ENCODE measurements around the gene CLDN6. TPM values are rescaled to one million over a fixed set of nuclear protein-coding genes. Genes with fewer than 3 reads are reported as not detected.
A peak's percentile ranks its signal among the peaks of the same experiment; 100 is the strongest.

CLDN6 gene
- total and polyA plus RNA-seq, 7 experiments from 2014 or later = not detected

DNA sequence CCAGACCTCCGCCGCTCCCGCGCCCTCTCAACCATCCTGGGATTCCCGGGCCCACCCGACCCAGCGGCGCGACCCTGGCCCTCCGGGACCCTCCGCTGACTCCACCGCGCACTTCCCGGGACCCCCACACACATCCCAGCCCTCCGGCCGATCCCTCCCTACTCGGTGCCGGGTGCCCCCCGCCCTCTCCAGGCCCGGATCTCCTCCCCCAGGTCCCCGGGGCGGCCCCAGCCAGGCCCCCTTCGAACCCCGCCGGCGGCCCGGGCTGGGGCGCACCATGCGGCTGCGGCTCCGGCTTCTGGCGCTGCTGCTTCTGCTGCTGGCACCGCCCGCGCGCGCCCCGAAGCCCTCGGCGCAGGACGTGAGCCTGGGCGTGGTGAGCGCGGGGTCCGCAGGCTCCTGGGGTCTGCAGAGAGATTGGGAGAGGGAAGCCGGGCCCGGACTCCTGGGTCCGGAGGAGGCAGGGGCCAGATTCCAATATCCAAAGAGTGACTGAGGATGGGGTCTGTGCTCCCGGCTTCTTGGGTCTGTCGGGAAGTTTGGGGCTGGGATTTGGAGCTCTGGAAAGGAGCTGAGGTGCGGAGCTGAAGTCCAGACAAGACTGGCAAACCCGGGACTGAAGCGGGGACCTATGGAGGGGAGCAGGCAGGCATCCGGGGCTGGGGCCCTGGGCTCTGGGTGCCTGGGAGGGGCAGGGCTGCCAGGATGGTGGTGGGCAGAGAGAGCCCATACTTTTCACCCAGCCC lies 28.8 kb upstream of the CLDN6 start:
- Mint-ChIP-seq H3K4me1 (peaks cover 16 to 45% (median 34%) of the 10 kb centered on the region in 7 donors), H3K27me3 (peaks cover 6 to 29% (median 26%) of the 10 kb centered on the region in 5 donors), H3K9me3 (peaks cover 0 to 2% (median 0%) of the 10 kb centered on the region in 11 donors), H3K4me3 (peak overlapping the region in 5 of 10 donors; percentile 12 to 85 (median 48)), H3K36me3 (peaks cover 0 to 27% (median 0%) of the 10 kb centered on the region in 5 donors), H3K27ac (peak overlapping the region in 1 of 9 donors; percentile 86)
- ChIA-PET CTCF (interaction anchor here (1.6 to 3.3 kb wide), 3 partner anchors 12 to 83 kb away, joined by 7 to 18 read pairs (median 9); no protein-coding TSS in a partner anchor), POLR2A (interaction anchor here (0.8 to 2.0 kb wide), 7 partner anchors 10 to 113 kb away, joined by 3 to 7 read pairs (median 3); partner anchors contain the start of genes BICDL2 and ZNF213)
- DNase-seq = no peak
- Histone ChIP-seq H3K27ac (ENCODE audit: low read depth, low read length) (no peak overlapping the region), H3K4me3 (ENCODE audit: low read length) (no peak overlapping the region), H3K27me3 (ENCODE audit: control insufficient read depth in 2 of 2, insufficient read depth in 2 of 2, low read length in 2 of 2) (peaks cover 0 to 30% of the 10 kb centered on the region in 2 donors), H3K9me3 (ENCODE audit: control insufficient read depth in 2 of 3, low read length in 3 of 3) (no peaks in the 10 kb centered on the region), H3K36me3 (ENCODE audit: control insufficient read depth in 2 of 3, insufficient read depth in 3 of 3, low read length in 3 of 3) (no peaks in the 10 kb centered on the region), H3K4me1 (ENCODE audit: control insufficient read depth in 2 of 2, insufficient read depth in 2 of 2, low read length in 2 of 2) (peaks cover 8 to 29% of the 10 kb centered on the region in 2 donors)
- intact Hi-C loops (cut with micrococcal nuclease) = no loop called here
- peak; percentile 32 for ATAC-seq

DNA sequence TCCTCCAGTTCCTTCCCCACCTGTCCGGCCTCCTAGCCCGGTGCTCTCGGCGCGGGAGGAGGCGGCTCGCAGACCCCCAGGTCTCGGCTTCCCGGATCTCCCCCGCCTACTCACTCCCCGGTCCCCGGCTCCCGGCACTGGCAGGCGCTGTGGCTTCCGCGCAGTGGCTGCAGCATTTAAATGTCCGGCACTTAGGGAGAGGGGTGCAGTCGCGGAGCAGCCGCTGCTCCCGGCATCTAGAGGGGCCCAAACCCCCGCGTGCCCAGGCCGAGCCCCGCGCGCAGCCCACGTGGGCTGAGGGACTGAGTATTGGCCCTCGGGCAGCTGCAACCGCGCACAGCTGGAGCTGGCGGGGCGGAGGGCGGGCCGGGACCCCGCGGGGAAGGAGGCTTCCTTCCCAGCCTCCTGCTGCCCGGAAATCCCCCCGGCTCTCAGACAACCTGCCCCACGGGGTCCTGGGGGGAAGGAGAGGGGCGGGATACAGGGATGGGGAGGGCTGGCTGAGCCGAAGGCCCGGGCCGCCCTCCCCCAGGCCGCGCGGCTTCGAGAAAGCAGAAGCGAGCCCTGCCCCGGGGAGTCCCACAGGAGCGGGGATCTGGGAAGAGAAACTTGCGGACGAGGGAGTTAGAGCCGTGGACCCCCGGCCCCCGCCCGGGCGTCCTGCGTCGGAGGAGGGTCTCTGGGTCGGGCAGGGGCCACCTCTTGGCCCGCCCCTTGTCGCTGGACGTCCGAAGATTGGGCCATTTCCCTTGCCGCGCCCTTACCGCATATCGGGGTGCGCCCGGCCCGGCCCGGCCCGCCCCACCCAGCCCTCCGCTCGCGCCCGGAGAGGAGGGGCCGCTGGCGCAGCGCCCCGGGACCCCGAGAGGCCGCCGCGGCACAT lies 28.0 kb upstream of the CLDN6 start, which contains the start of gene MMP25:
MMP25 (plus strand) TSS at position 804 of the 883 bp plus-strand sequence. CDS start 357 bp downstream, outside the sequence.
- Histone ChIP-seq H3K36me3 (ENCODE audit: control insufficient read depth in 2 of 3, insufficient read depth in 3 of 3, low read length in 3 of 3) (no peaks in the 10 kb centered on the region), H3K4me3 (ENCODE audit: low read length) (peak within 1 kb of the TSS; percentile 48), H3K4me1 (ENCODE audit: control insufficient read depth in 2 of 2, insufficient read depth in 2 of 2, low read length in 2 of 2) (peaks cover 8 to 29% of the 10 kb centered on the region in 2 donors), H3K9me3 (ENCODE audit: control insufficient read depth in 2 of 3, low read length in 3 of 3) (no peaks in the 10 kb centered on the region), H3K27me3 (ENCODE audit: control insufficient read depth in 2 of 2, insufficient read depth in 2 of 2, low read length in 2 of 2) (peaks cover 0 to 35% of the 10 kb centered on the region in 2 donors), H3K27ac (ENCODE audit: low read depth, low read length) (no peak within 1 kb of the TSS)
- Mint-ChIP-seq H3K4me1 (peaks cover 16 to 37% (median 29%) of the 10 kb centered on the region in 7 donors), H3K36me3 (peaks cover 0 to 22% (median 0%) of the 10 kb centered on the region in 5 donors), H3K9me3 (peaks cover 0 to 2% (median 0%) of the 10 kb centered on the region in 11 donors), H3K27ac (peak within 1 kb of the TSS in 2 of 9 donors; percentile 76 to 86), H3K27me3 (peaks cover 6 to 35% (median 28%) of the 10 kb centered on the region in 5 donors), H3K4me3 (peak within 1 kb of the TSS; percentile 75 to 90 (median 78))
- intact Hi-C loops (cut with micrococcal nuclease) = loop anchor here (1.0 to 2.0 kb wide), 2 partner anchors 15 kb away; no protein-coding TSS in a partner anchor
- ATAC-seq (peak; percentile 68), DNase-seq (peak in 1 of 9 donors; percentile 58)
- CTCF ChIA-PET = interaction anchor here (1.7 kb wide), 1 partner anchor 14 kb away, joined by 5 read pairs; no protein-coding TSS in a partner anchor
- POLR2A ChIA-PET = interaction anchor here (1.0 to 2.3 kb wide), 2 partner anchors 11 to 14 kb away, joined by 4 to 8 read pairs; no protein-coding TSS in a partner anchor

DNA sequence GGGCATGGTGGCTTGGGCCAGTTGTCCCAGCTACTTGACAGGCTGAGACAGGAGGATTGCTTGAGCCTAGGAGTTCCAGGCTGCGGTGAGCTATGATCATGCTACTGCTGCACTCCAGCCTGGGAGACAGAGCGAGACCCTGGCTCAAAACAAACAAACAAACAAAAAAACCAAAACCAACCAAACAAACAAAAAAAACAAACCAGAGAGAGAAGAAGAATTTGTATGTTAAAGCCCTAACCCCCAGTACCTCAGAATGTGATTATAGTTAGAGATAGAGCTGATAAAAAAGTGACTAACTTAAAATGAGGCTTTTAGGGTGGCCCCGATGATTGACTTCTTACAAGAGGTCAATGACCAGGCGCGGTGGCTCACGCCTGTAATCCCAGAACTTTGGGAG lies 26.7 kb upstream of the CLDN6 start:
- Histone ChIP-seq H3K27ac (ENCODE audit: low read depth, low read length) (no peak overlapping the region), H3K9me3 (ENCODE audit: control insufficient read depth in 2 of 3, low read length in 3 of 3) (no peaks in the 10 kb centered on the region), H3K36me3 (ENCODE audit: control insufficient read depth in 2 of 3, insufficient read depth in 3 of 3, low read length in 3 of 3) (no peaks in the 10 kb centered on the region), H3K4me3 (ENCODE audit: low read length) (no peak overlapping the region), H3K27me3 (ENCODE audit: control insufficient read depth in 2 of 2, insufficient read depth in 2 of 2, low read length in 2 of 2) (peaks cover 0 to 36% of the 10 kb centered on the region in 2 donors), H3K4me1 (ENCODE audit: control insufficient read depth in 2 of 2, insufficient read depth in 2 of 2, low read length in 2 of 2) (peaks cover 8 to 29% of the 10 kb centered on the region in 2 donors)
- intact Hi-C loops (cut with micrococcal nuclease) = loop anchor here (1.0 to 2.0 kb wide), 2 partner anchors 13 to 14 kb away; no protein-coding TSS in a partner anchor
- Mint-ChIP-seq H3K4me3 (peak overlapping the region; percentile 75 to 90 (median 78)), H3K36me3 (peaks cover 0 to 14% (median 0%) of the 10 kb centered on the region in 5 donors), H3K4me1 (peaks cover 16 to 28% (median 22%) of the 10 kb centered on the region in 7 donors), H3K9me3 (peaks cover 0 to 2% (median 0%) of the 10 kb centered on the region in 11 donors), H3K27me3 (peaks cover 13 to 44% (median 37%) of the 10 kb centered on the region in 5 donors), H3K27ac (peak overlapping the region in 1 of 9 donors; percentile 75)
- DNase-seq (no peak), ATAC-seq (no peak)
- POLR2A ChIA-PET = interaction anchor here (0.7 to 2.3 kb wide), 3 partner anchors 13 to 185 kb away, joined by 3 to 8 read pairs (median 3); no protein-coding TSS in a partner anchor
- CTCF ChIA-PET = interaction anchor here (1.1 to 1.7 kb wide), 3 partner anchors 13 to 84 kb away, joined by 3 to 5 read pairs (median 3); no protein-coding TSS in a partner anchor

DNA sequence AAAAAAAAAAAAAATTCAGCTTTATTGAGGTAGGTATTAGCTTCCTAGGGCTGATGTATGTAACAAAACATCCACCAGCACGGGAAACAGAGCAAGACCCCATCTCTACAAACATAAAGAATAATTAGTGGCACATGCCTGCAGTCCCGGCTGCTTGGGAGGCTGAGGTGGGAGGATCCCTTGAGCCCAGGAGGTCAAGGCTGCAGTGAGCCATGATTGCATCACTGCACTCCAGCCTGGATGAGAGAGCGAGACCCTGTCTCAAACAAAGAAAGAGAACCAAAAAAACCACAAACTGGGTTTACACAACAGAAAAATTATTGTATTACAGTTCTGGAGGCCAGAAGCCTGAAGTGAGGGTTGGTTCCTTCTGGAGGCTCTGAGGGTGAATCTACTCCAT lies 24.4 kb upstream of the CLDN6 start:
- no peaks in the 10 kb centered on the region for H3K36me3 ChIP-seq (ENCODE audit: control insufficient read depth in 2 of 3, insufficient read depth in 3 of 3, low read length in 3 of 3)
- peaks cover 0 to 2% (median 0%) of the 10 kb centered on the region in 11 donors for H3K9me3 Mint-ChIP-seq
- H3K4me3 ChIP-seq (ENCODE audit: low read length) = no peak overlapping the region
- H3K4me1 ChIP-seq (ENCODE audit: control insufficient read depth in 2 of 2, insufficient read depth in 2 of 2, low read length in 2 of 2) = peaks cover 8 to 29% of the 10 kb centered on the region in 2 donors
- no peak overlapping the region for H3K27ac Mint-ChIP-seq
- H3K4me3 Mint-ChIP-seq = no peak overlapping the region
- H3K27me3 ChIP-seq (ENCODE audit: control insufficient read depth in 2 of 2, insufficient read depth in 2 of 2, low read length in 2 of 2) = peaks cover 9 to 50% of the 10 kb centered on the region in 2 donors
- ChIA-PET POLR2A (interaction anchor here (0.6 to 1.3 kb wide), 4 partner anchors 11 to 122 kb away, joined by 3 to 7 read pairs (median 4); no protein-coding TSS in a partner anchor), CTCF (interaction anchor here (0.8 to 1.1 kb wide), 3 partner anchors 9 to 87 kb away, joined by 3 to 7 read pairs (median 4); no protein-coding TSS in a partner anchor)
- H3K27me3 Mint-ChIP-seq = peaks cover 32 to 62% (median 52%) of the 10 kb centered on the region in 5 donors
- no peak overlapping the region for H3K27ac ChIP-seq (ENCODE audit: low read depth, low read length)
- DNase-seq = no peak
- H3K9me3 ChIP-seq (ENCODE audit: control insufficient read depth in 2 of 3, low read length in 3 of 3) = no peaks in the 10 kb centered on the region
- peaks cover 0 to 5% (median 0%) of the 10 kb centered on the region in 5 donors for H3K36me3 Mint-ChIP-seq
- no peak for ATAC-seq
- intact Hi-C loops (cut with micrococcal nuclease) = no loop called here
- H3K4me1 Mint-ChIP-seq = peaks cover 9 to 19% (median 13%) of the 10 kb centered on the region in 7 donors

GRCh38 chr16:3038896-3039295 lies 20.9 kb upstream of the CLDN6 start:
- peaks cover 0 to 6% of the 10 kb centered on the region in 2 donors for H3K4me1 ChIP-seq (ENCODE audit: control insufficient read depth in 2 of 2, insufficient read depth in 2 of 2, low read length in 2 of 2)
- H3K36me3 Mint-ChIP-seq = no peaks in the 10 kb centered on the region
- H3K9me3 Mint-ChIP-seq = peaks cover 0 to 1% (median 0%) of the 10 kb centered on the region in 11 donors
- H3K4me3 ChIP-seq (ENCODE audit: low read length) = no peak overlapping the region
- H3K27ac Mint-ChIP-seq = no peak overlapping the region
- ChIA-PET CTCF (interaction anchor here (0.5 to 1.4 kb wide), 4 partner anchors 9 to 91 kb away, joined by 4 to 6 read pairs (median 6); no protein-coding TSS in a partner anchor), POLR2A (interaction anchor here (0.9 to 1.6 kb wide), 5 partner anchors 9 to 91 kb away, joined by 3 to 5 read pairs (median 3); no protein-coding TSS in a partner anchor)
- H3K4me3 Mint-ChIP-seq = no peak overlapping the region
- no peak overlapping the region for H3K27ac ChIP-seq (ENCODE audit: low read depth, low read length)
- no peaks in the 10 kb centered on the region for H3K36me3 ChIP-seq (ENCODE audit: control insufficient read depth in 2 of 3, insufficient read depth in 3 of 3, low read length in 3 of 3)
- H3K4me1 Mint-ChIP-seq = peaks cover 0 to 10% (median 9%) of the 10 kb centered on the region in 7 donors
- H3K27me3 Mint-ChIP-seq = peaks cover 46 to 69% (median 61%) of the 10 kb centered on the region in 5 donors
- intact Hi-C loops (cut with micrococcal nuclease) = no loop called here
- ATAC-seq (no peak), DNase-seq (no peak)
- H3K9me3 ChIP-seq (ENCODE audit: control insufficient read depth in 2 of 3, low read length in 3 of 3) = no peaks in the 10 kb centered on the region
- H3K27me3 ChIP-seq (ENCODE audit: control insufficient read depth in 2 of 2, insufficient read depth in 2 of 2, low read length in 2 of 2) = peaks cover 12 to 52% of the 10 kb centered on the region in 2 donors
